ENCODE data around the gene PPP1R9A.

PPP1R9A gene

DNA sequence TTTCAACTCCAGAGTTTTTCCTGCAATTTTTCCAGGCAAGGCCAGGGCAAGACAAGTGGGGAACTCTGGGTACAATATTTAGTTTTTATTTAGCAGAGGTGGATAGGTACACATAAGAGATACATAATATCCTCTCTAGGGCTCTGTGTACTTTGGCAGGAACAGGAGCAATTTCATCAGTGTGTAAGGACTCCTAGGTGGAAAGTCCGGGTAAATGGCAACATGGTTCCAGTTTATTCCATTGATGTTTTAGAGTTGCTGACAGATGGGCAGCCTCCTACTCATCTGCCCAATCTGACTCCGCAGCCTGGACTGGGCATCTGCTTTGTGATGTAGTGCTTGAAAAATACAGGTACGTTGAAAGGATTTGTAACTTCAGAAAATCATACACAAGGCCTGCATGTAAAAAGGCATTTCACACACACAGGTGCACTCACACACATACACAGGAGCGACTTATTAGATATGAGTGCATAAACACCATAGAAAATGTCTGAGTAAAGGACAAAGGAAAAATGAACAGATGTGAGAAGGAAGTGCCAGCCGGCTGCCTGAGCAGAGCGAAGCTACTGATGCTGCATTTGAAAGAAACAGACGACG is 411.2 kb downstream of the PPP1R9A start:
- no peak for DNase-seq (ENCODE audit: low read depth in 3 of 3)

GRCh38 chr7:95319570-95319969 is 412.2 kb downstream of the PPP1R9A start:
- no peak for DNase-seq (ENCODE audit: low read depth in 3 of 3)

- DNase-seq (ENCODE audit: low read depth in 3 of 3) = no peak
Observed at GRCh38 chr7:95320651-95321050, 413.3 kb downstream of the PPP1R9A start.

- no peak for DNase-seq (ENCODE audit: low read depth in 3 of 3)
Observed at GRCh38 chr7:95321720-95322119, 414.3 kb downstream of the PPP1R9A start.

- DNase-seq (ENCODE audit: low read depth in 3 of 3) = no peak
Observed at GRCh38 chr7:95322396-95322795, 415.0 kb downstream of the PPP1R9A start.

GRCh38 chr7:95322854-95323253 is 415.5 kb downstream of the PPP1R9A start:
- DNase-seq (ENCODE audit: low read depth in 3 of 3) = no peak

GRCh38 chr7:95323410-95324129 is 416.2 kb downstream of the PPP1R9A start:
- DNase-seq (ENCODE audit: low read depth in 3 of 3) = no peak

- no peak for DNase-seq (ENCODE audit: low read depth in 3 of 3)
Observed at GRCh38 chr7:95324431-95324830, 417.0 kb downstream of the PPP1R9A start, which contains the start of gene PON1. Gene PON1 (minus strand): TSS chr7:95324532. CDS start chr7:95324475, 57 bp downstream.

- no peak for DNase-seq (ENCODE audit: low read depth in 3 of 3)
Observed at GRCh38 chr7:95327356-95327755, 420.0 kb downstream of the PPP1R9A start.

DNA sequence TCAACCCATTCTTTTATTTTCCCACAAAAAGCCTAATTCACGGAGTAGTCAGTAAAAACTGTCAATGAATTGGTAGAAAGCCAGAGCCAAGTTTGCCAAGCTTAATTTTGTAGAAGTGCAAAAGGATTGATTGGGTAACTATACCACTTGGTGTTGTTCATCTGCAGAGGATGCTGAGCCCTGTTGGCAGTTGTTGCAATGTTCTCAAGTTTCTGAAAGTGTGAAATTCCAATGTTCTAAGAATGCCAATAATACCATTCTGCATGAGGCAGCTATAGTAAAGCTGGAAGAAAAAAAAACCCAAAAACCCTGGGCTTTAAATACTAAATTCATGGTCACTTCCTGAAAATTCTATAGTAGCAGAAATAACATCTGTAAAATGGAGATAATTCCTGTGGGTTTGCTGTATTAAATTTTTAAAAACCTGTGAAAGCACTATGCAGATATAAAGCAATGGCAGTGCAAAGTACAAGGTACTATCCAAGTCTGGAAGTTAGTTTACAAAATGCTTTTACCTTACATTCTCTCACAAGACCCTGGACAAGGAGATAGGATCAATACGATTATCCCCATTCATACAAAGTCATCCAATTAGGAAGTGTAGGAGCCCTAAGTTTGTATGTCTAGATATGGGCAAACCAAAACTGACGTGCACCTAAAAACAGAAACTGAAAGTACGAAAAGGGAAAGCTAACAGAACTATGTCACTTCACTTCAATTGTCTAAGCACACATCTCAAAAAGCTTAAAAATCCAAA is 423.0 kb downstream of the PPP1R9A start:
- DNase-seq (ENCODE audit: low read depth in 3 of 3) = no peak

- no peak for DNase-seq (ENCODE audit: low read depth in 3 of 3)
Observed at GRCh38 chr7:95330961-95331337, 423.6 kb downstream of the PPP1R9A start.

GRCh38 chr7:95334447-95334846 is 427.1 kb downstream of the PPP1R9A start:
- DNase-seq (ENCODE audit: low read depth in 3 of 3) = no peak

GRCh38 chr7:95335093-95335492 is 427.7 kb downstream of the PPP1R9A start:
- DNase-seq (ENCODE audit: low read depth in 3 of 3) = no peak

DNA sequence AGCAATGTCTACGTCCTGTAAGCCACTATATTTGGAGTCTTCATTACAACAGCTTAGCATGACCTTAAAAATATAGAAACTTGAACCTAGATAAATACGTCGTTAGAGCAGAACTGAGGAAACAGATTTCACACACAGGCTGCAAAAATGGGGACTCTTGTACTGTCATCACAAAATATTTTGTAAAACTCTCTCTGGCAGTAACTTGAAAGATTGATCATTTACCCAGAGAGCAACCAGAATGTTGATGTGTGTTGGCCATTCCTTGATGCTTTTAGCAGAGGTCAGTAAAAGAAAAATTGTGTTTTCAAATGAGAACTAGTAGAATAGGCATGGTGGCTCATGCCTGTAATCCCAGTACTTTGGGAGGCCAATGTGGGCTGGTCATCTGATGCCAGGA is 431.4 kb downstream of the PPP1R9A start:
- no peak for DNase-seq (ENCODE audit: low read depth in 3 of 3)

DNA sequence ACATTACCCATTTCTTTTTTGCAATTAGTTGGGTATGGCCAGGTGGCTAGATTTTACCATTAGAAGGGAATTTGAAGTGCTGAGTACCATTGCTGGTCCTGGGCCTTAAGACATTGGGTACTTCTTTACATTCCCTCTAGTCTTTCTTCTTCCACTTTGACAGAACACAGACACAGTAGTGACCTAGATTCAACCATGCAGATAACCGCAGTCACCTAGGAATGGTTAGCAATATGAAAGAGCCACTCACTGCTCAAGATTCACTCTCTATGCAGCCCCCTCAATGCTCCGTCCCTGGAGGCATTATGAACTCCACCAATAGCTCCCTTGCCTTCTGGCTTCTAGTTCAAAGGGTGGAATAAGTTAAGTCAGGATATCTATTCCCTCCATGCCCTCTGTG is 433.1 kb downstream of the PPP1R9A start:
- DNase-seq (ENCODE audit: low read depth in 3 of 3) = no peak

DNA sequence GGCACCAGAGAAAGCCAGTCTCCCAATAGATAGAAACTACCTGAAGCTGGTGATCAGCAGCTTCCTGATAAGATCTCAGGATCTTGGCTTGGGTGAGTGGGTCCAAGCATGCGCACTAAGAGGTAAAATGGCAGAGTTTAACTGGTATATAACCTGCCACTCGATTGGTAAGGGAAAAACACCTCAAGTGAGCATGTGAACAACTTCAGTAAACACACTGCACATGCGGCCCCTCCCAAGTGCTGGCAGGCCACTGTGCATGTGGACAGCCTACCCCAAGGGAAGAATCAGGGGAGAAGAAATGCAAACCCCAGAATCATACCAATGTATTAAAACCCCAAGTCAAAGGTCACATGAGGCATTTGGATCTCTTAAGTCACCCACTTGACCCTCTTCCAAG is 434.6 kb downstream of the PPP1R9A start:
- DNase-seq (ENCODE audit: low read depth in 3 of 3) = no peak

DNA sequence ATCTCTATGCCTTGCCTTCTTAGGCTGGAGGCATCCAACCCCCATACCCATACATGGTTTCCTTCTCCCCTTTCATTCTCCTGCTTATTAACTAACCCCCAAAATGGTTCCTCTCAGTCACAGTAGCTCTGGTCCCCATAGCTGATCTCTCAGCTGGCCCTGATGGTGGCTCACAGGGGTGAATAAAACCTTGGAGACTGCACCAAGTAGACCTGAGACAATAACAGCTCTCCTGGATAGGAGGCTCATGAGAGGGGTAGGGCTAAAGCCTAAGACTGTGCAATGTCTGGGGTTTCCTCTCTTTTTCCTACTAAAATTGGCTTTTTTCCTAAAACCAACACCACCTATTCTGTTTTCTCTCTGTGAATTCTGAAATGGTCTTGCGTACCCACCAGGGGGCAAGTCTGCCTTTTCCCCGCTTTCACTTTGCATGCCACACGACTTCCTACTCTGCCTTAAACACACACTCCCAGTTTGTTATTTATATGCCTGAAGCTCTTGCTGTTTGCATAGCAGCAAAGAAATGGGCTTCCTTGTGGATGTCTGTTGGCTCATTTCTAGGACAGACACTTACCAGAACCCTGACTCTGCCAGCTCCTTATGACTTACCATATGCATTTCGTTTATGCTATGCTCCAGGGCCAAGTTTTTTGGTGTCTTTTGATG is 435.4 kb downstream of the PPP1R9A start:
- DNase-seq (ENCODE audit: low read depth in 3 of 3) = no peak
